Measurements from ENCODE around the gene NHLRC4. TPM values are rescaled to one million over a fixed set of nuclear protein-coding genes. Genes with fewer than 3 reads are reported as not detected.

Gene NHLRC4
- total RNA-seq, 2 donors from 2014 or later = 1.1 TPM

DNA sequence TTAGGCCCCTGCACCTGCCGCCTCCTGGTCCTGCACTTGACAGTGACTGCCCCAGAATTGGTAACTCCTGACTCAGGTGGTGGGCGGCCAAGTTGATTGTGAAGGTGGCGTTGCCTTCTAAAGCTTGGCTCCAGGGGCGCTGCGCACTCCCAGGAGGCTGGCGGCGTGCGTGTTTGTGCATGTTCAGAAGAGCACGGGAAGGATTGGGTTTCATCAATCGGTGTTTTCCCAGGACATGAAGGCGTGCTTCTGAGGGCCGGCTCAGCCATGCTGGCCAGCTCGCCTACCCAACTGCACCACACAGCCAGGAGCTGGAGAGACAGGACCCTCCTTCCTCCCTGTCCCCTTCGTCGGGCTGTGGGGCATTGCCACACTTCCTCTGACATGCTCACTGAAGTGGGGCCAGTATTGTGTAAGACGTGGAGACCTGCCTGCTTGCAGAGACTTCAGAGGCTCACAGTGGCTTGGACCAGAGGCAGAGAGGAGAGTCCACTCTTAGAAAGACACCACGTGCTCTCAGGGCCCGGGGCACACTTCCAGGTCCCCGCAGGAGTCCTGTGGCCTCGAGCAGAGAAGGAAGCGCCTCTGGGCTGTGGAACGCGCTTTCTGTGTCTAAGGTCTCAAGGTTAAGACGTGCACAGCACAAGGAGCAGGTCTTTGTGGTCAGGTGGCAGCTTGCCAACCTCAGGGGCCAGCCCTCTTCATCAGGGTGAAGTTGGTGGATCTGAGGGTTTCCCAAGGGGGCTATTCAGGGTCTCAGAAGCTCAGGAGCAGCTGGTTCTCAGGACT is 25.9 kb downstream of the NHLRC4 start:
- TF ChIP-seq, protein P1, sequence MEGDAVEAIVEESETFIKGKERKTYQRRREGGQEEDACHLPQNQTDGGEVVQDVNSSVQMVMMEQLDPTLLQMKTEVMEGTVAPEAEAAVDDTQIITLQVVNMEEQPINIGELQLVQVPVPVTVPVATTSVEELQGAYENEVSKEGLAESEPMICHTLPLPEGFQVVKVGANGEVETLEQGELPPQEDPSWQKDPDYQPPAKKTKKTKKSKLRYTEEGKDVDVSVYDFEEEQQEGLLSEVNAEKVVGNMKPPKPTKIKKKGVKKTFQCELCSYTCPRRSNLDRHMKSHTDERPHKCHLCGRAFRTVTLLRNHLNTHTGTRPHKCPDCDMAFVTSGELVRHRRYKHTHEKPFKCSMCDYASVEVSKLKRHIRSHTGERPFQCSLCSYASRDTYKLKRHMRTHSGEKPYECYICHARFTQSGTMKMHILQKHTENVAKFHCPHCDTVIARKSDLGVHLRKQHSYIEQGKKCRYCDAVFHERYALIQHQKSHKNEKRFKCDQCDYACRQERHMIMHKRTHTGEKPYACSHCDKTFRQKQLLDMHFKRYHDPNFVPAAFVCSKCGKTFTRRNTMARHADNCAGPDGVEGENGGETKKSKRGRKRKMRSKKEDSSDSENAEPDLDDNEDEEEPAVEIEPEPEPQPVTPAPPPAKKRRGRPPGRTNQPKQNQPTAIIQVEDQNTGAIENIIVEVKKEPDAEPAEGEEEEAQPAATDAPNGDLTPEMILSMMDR (conservative IDR thresholded peaks at IDR 0.05) = no peak
- no peak overlapping the region for H3K4me3 ChIP-seq (ENCODE audit: low read length)
- Mint-ChIP-seq H3K4me3 (no peak overlapping the region), H3K27me3 (ENCODE audit: insufficient read depth) (peaks cover 13% of the 10 kb centered on the region), H3K9me3 (no peaks in the 10 kb centered on the region), H3K4me1 (peaks cover 7% of the 10 kb centered on the region), H3K27ac (no peak overlapping the region), H3K36me3 (ENCODE audit: low read depth) (peaks cover 18% of the 10 kb centered on the region)
- 94 to 97% methylated on average over 23 to 24 of the region's 24 CpGs for WGBS, 2 experiments (ENCODE audit: insufficient coverage in 1 of 2, insufficient read length in 1 of 2)
- no peak for DNase-seq
- H3K9ac ChIP-seq (ENCODE audit: extremely low read depth, low read length, poor library complexity, severe bottlenecking) = no peak overlapping the region
- peaks cover 9% of the 10 kb centered on the region for H3K27me3 ChIP-seq (ENCODE audit: control insufficient read depth, insufficient read depth, low read length, poor library complexity, severe bottlenecking)
- no peaks in the 10 kb centered on the region for H3K4me1 ChIP-seq (ENCODE audit: control insufficient read depth, insufficient read depth, low read length)
- no peaks in the 10 kb centered on the region for H3K36me3 ChIP-seq (ENCODE audit: control insufficient read depth, insufficient read depth, low read length)
- H3K27ac ChIP-seq (ENCODE audit: low read depth, low read length) = no peak overlapping the region
- no peaks in the 10 kb centered on the region for H3K9me3 ChIP-seq (ENCODE audit: control insufficient read depth, low read length)

DNA sequence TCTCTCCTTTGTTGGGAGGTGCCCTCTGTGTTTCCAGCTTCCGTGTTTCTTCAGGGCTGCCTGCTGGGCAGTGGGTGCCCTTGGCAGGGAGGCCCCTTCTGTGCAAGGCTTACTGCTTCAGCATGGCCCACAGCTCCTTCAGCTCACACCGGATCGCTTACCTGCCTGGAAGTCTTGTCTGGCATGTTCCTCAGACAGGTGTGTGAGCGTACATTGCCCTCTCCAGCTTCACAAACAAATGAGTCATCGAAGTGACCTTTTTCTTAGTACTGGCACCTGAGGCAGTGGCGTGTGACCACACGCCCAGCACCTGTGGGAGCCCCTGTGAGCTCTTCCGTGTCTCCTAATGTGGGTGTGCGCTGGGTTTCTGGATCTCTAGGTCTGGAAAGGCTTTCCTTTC is 26.6 kb downstream of the NHLRC4 start:
- Histone ChIP-seq H3K9ac (ENCODE audit: extremely low read depth, low read length, poor library complexity, severe bottlenecking) (no peak overlapping the region), H3K27me3 (ENCODE audit: control insufficient read depth, insufficient read depth, low read length, poor library complexity, severe bottlenecking) (peaks cover 9% of the 10 kb centered on the region), H3K36me3 (ENCODE audit: control insufficient read depth, insufficient read depth, low read length) (no peaks in the 10 kb centered on the region), H3K27ac (ENCODE audit: low read depth, low read length) (no peak overlapping the region), H3K9me3 (ENCODE audit: control insufficient read depth, low read length) (no peaks in the 10 kb centered on the region), H3K4me1 (ENCODE audit: control insufficient read depth, insufficient read depth, low read length) (no peaks in the 10 kb centered on the region), H3K4me3 (ENCODE audit: low read length) (no peak overlapping the region)
- TF ChIP-seq, protein P1 (conservative IDR thresholded peaks at IDR 0.05) = no peak
- Mint-ChIP-seq H3K9me3 (no peaks in the 10 kb centered on the region), H3K4me1 (peaks cover 7% of the 10 kb centered on the region), H3K4me3 (no peak overlapping the region), H3K36me3 (ENCODE audit: low read depth) (peaks cover 18% of the 10 kb centered on the region), H3K27me3 (ENCODE audit: insufficient read depth) (peaks cover 12% of the 10 kb centered on the region), H3K27ac (no peak overlapping the region)
- 93 to 94% methylated on average over 9 of the region's 9 CpGs for WGBS, 2 experiments (ENCODE audit: insufficient coverage in 1 of 2, insufficient read length in 1 of 2)
- no peak for DNase-seq

GRCh38 chr16:593807-594206 is 27.0 kb downstream of the NHLRC4 start:
- Histone ChIP-seq H3K4me3 (ENCODE audit: low read length) (no peak overlapping the region), H3K27me3 (ENCODE audit: control insufficient read depth, insufficient read depth, low read length, poor library complexity, severe bottlenecking) (peaks cover 9% of the 10 kb centered on the region), H3K4me1 (ENCODE audit: control insufficient read depth, insufficient read depth, low read length) (no peaks in the 10 kb centered on the region), H3K27ac (ENCODE audit: low read depth, low read length) (no peak overlapping the region), H3K36me3 (ENCODE audit: control insufficient read depth, insufficient read depth, low read length) (peaks cover under 1% of the 10 kb centered on the region), H3K9ac (ENCODE audit: extremely low read depth, low read length, poor library complexity, severe bottlenecking) (no peak overlapping the region), H3K9me3 (ENCODE audit: control insufficient read depth, low read length) (no peaks in the 10 kb centered on the region)
- WGBS, 2 experiments (ENCODE audit: insufficient coverage in 1 of 2, insufficient read length in 1 of 2) = 79 to 89% methylated on average over 12 to 16 of the region's 16 CpGs
- TF ChIP-seq, protein P1 (conservative IDR thresholded peaks at IDR 0.05) = no peak
- peaks cover 22% of the 10 kb centered on the region for H3K36me3 Mint-ChIP-seq (ENCODE audit: low read depth)
- peaks cover 7% of the 10 kb centered on the region for H3K4me1 Mint-ChIP-seq
- H3K4me3 Mint-ChIP-seq = no peak overlapping the region
- H3K27me3 Mint-ChIP-seq (ENCODE audit: insufficient read depth) = peaks cover 11% of the 10 kb centered on the region
- no peaks in the 10 kb centered on the region for H3K9me3 Mint-ChIP-seq
- no peak overlapping the region for H3K27ac Mint-ChIP-seq
- DNase-seq = no peak
